ENCODE measurements around the gene QKI. TPM values are rescaled to one million over a fixed set of nuclear protein-coding genes. Genes with fewer than 3 reads are reported as not detected.

QKI gene
- total and polyA plus RNA-seq, 2 experiments from 2014 or later: 38.0 to 92.5 TPM

DNA sequence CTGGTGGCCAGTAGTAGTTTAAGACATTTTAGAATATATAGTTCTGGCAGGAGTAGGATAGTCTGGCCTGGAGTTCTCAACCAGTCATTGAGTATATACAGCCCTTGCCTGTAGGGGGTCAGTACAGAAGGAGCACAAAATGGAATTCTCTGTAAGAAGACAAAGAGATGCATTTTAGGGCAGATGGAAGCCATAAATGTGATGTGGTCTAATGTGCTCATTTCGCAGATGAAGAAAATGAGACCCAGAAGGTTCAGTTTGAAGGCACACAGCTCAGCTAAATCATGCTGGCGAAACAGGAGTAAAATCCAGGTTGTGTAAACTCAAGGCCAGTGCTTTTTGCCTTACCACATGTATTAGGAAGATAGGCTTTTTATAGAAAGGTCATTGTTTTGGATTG lies 29.6 kb downstream of the QKI start:
- Histone ChIP-seq H3K27ac (no peak overlapping the region), H3K4me2 (no peak overlapping the region), H2AFZ (no peak overlapping the region), H3K4me3 (no peak overlapping the region), H3K79me2 (peaks cover 100% of the 10 kb centered on the region), H4K20me1 (ENCODE audit: insufficient read depth, poor library complexity, severe bottlenecking) (peaks cover 80% of the 10 kb centered on the region), H3K9me3 (ENCODE audit: low read depth) (no peaks in the 10 kb centered on the region), H3K27me3 (no peaks in the 10 kb centered on the region), H3K9me2 (replicated peaks; ENCODE audit: insufficient read depth) (no peaks in the 10 kb centered on the region), H3K36me3 (replicated peaks; ENCODE audit: insufficient read depth, low read depth) (no peaks in the 10 kb centered on the region), H3K4me1 (ENCODE audit: insufficient read depth) (no peaks in the 10 kb centered on the region)
- TF ChIP-seq EZH2 (IDR thresholded peaks at IDR 0.05; ENCODE audit: borderline replicate concordance) (no peak), EZH2phosphoT487 (IDR thresholded peaks at IDR 0.05; ENCODE audit: low read depth, severe bottlenecking, unreplicated experiment) (no peak)
- TF ChIP-seq, protein P1, sequence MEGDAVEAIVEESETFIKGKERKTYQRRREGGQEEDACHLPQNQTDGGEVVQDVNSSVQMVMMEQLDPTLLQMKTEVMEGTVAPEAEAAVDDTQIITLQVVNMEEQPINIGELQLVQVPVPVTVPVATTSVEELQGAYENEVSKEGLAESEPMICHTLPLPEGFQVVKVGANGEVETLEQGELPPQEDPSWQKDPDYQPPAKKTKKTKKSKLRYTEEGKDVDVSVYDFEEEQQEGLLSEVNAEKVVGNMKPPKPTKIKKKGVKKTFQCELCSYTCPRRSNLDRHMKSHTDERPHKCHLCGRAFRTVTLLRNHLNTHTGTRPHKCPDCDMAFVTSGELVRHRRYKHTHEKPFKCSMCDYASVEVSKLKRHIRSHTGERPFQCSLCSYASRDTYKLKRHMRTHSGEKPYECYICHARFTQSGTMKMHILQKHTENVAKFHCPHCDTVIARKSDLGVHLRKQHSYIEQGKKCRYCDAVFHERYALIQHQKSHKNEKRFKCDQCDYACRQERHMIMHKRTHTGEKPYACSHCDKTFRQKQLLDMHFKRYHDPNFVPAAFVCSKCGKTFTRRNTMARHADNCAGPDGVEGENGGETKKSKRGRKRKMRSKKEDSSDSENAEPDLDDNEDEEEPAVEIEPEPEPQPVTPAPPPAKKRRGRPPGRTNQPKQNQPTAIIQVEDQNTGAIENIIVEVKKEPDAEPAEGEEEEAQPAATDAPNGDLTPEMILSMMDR (IDR thresholded peaks at IDR 0.05; ENCODE audit: poor library complexity): no peak
- WGBS (ENCODE audit: low lambda C conversion rate, missing lambda C conversion rate): 92% methylated on average over 2 of the region's 2 CpGs
- DNase-seq (ENCODE audit: low spot score): no peak

DNA sequence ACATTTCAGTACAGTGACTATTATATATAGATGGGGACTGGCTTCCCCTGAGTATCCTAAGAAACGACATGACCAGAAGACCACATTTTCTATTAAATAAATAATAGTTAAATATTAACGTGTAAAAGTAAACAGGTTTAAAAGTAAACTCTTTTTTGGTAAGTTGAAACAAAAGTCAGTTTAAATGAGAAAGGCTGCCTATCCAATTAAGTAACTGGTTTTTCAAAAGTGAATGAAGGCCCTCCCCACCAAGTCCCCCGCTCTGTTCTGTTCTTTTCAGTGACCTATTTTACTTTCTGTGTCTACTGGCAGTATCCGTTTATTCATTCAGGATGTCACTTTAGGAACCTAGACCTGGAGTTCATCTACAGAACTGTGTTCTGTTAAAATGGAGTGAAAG lies 32.0 kb downstream of the QKI start:
- H3K9me2 ChIP-seq (replicated peaks; ENCODE audit: insufficient read depth): no peaks in the 10 kb centered on the region
- H3K27me3 ChIP-seq: no peaks in the 10 kb centered on the region
- H3K36me3 ChIP-seq (replicated peaks; ENCODE audit: insufficient read depth, low read depth): no peaks in the 10 kb centered on the region
- H3K27ac ChIP-seq: no peak overlapping the region
- TF ChIP-seq, protein P1 (IDR thresholded peaks at IDR 0.05; ENCODE audit: poor library complexity): no peak
- TF ChIP-seq EZH2phosphoT487 (IDR thresholded peaks at IDR 0.05; ENCODE audit: low read depth, severe bottlenecking, unreplicated experiment) (no peak), EZH2 (IDR thresholded peaks at IDR 0.05; ENCODE audit: borderline replicate concordance) (no peak)
- no peaks in the 10 kb centered on the region for H3K9me3 ChIP-seq (ENCODE audit: low read depth)
- no peak overlapping the region for H2AFZ ChIP-seq
- H3K4me3 ChIP-seq: no peak overlapping the region
- no peaks in the 10 kb centered on the region for H3K4me1 ChIP-seq (ENCODE audit: insufficient read depth)
- WGBS (ENCODE audit: low lambda C conversion rate, missing lambda C conversion rate): 60% methylated on average over 4 of the region's 4 CpGs
- peaks cover 76% of the 10 kb centered on the region for H4K20me1 ChIP-seq (ENCODE audit: insufficient read depth, poor library complexity, severe bottlenecking)
- DNase-seq (ENCODE audit: low spot score): no peak
- peaks cover 100% of the 10 kb centered on the region for H3K79me2 ChIP-seq
- no peak overlapping the region for H3K4me2 ChIP-seq

GRCh38 chr6:163449076-163449475 lies 34.6 kb downstream of the QKI start:
- Histone ChIP-seq H3K9me3 (ENCODE audit: low read depth) (no peaks in the 10 kb centered on the region), H3K79me2 (peaks cover 100% of the 10 kb centered on the region), H3K36me3 (replicated peaks; ENCODE audit: insufficient read depth, low read depth) (no peaks in the 10 kb centered on the region), H3K9me2 (replicated peaks; ENCODE audit: insufficient read depth) (no peaks in the 10 kb centered on the region), H3K4me1 (ENCODE audit: insufficient read depth) (no peaks in the 10 kb centered on the region), H2AFZ (no peak overlapping the region), H3K4me3 (no peak overlapping the region), H3K27ac (no peak overlapping the region), H3K4me2 (no peak overlapping the region), H4K20me1 (ENCODE audit: insufficient read depth, poor library complexity, severe bottlenecking) (peaks cover 70% of the 10 kb centered on the region), H3K27me3 (no peaks in the 10 kb centered on the region)
- 36% methylated on average over 1 of the region's 1 CpG for WGBS (ENCODE audit: low lambda C conversion rate, missing lambda C conversion rate)
- TF ChIP-seq EZH2phosphoT487 (IDR thresholded peaks at IDR 0.05; ENCODE audit: low read depth, severe bottlenecking, unreplicated experiment): no peak
- TF ChIP-seq EZH2 (IDR thresholded peaks at IDR 0.05; ENCODE audit: borderline replicate concordance): no peak
- TF ChIP-seq, protein P1 (IDR thresholded peaks at IDR 0.05; ENCODE audit: poor library complexity): no peak
- no peak for DNase-seq (ENCODE audit: low spot score)

GRCh38 chr6:163454425-163454824 lies 39.9 kb downstream of the QKI start:
- no peak overlapping the region for H3K4me2 ChIP-seq
- H3K9me2 ChIP-seq (replicated peaks; ENCODE audit: insufficient read depth): no peaks in the 10 kb centered on the region
- H3K27me3 ChIP-seq: no peaks in the 10 kb centered on the region
- 98% methylated on average over 2 of the region's 2 CpGs for WGBS (ENCODE audit: low lambda C conversion rate, missing lambda C conversion rate)
- DNase-seq (ENCODE audit: low spot score): no peak
- no peak overlapping the region for H2AFZ ChIP-seq
- no peaks in the 10 kb centered on the region for H3K36me3 ChIP-seq (replicated peaks; ENCODE audit: insufficient read depth, low read depth)
- peaks cover 97% of the 10 kb centered on the region for H3K79me2 ChIP-seq
- H4K20me1 ChIP-seq (ENCODE audit: insufficient read depth, poor library complexity, severe bottlenecking): peaks cover 48% of the 10 kb centered on the region
- no peaks in the 10 kb centered on the region for H3K4me1 ChIP-seq (ENCODE audit: insufficient read depth)
- TF ChIP-seq EZH2phosphoT487 (IDR thresholded peaks at IDR 0.05; ENCODE audit: low read depth, severe bottlenecking, unreplicated experiment) (no peak), EZH2 (IDR thresholded peaks at IDR 0.05; ENCODE audit: borderline replicate concordance) (no peak)
- TF ChIP-seq, protein P1 (IDR thresholded peaks at IDR 0.05; ENCODE audit: poor library complexity): no peak
- no peak overlapping the region for H3K27ac ChIP-seq
- no peaks in the 10 kb centered on the region for H3K9me3 ChIP-seq (ENCODE audit: low read depth)
- no peak overlapping the region for H3K4me3 ChIP-seq

All from hepatocyte (in vitro differentiated cells).